Activated T-cell treated with anti-CD3 and anti-CD28 coated beads for 4 hours (primary cell): ENCODE data around the gene PTF1A.

Experiments used
- DNase-seq: peaks from one replicate; pipeline ENCODE4 v3.0.0-alpha.2; 2020

Gene PTF1A

GRCh38 chr10:23189024-23189423 lies 3.1 kb upstream of the PTF1A start:
- DNase-seq, result no peak

- no peak for DNase-seq
These were observed 994 bp upstream of the PTF1A start for GRCh38 chr10:23190872-23191763.

GRCh38 chr10:23192712-23193434 lies 761 bp downstream of the PTF1A start:
- no peak for DNase-seq

- DNase-seq, result no peak
These were observed 1.4 kb downstream of the PTF1A start for GRCh38 chr10:23193435-23194074.

GRCh38 chr10:23194471-23194965 lies 2.4 kb downstream of the PTF1A start:
- no peak for DNase-seq

GRCh38 chr10:23194966-23195845 lies 3.1 kb downstream of the PTF1A start:
- no peak for DNase-seq

- DNase-seq, result no peak
These were observed 3.9 kb downstream of the PTF1A start for GRCh38 chr10:23195846-23196600.

GRCh38 chr10:23196915-23197314 lies 4.8 kb downstream of the PTF1A start:
- no peak for DNase-seq

GRCh38 chr10:23197416-23197861 lies 5.3 kb downstream of the PTF1A start:
- DNase-seq, result no peak

GRCh38 chr10:23198610-23198939 lies 6.5 kb downstream of the PTF1A start:
- DNase-seq, result no peak

- no peak for DNase-seq
These were observed 7.0 kb downstream of the PTF1A start for GRCh38 chr10:23198940-23199767.

- DNase-seq, result no peak
These were observed 7.8 kb downstream of the PTF1A start for GRCh38 chr10:23199768-23200511.

GRCh38 chr10:23200586-23200985 lies 8.5 kb downstream of the PTF1A start:
- no peak for DNase-seq

- no peak for DNase-seq
These were observed 9.0 kb downstream of the PTF1A start for GRCh38 chr10:23200997-23201652.

GRCh38 chr10:23201837-23202236 lies 9.7 kb downstream of the PTF1A start:
- DNase-seq, result no peak

- no peak for DNase-seq
These were observed 10.7 kb downstream of the PTF1A start for GRCh38 chr10:23202779-23203178.

GRCh38 chr10:23203369-23204325 lies 11.5 kb downstream of the PTF1A start:
- no peak for DNase-seq

GRCh38 chr10:23204773-23205172 lies 12.7 kb downstream of the PTF1A start:
- no peak for DNase-seq
